H1 (cell line): ENCODE data around the gene HMG20A. TPM values are rescaled to one million over a fixed set of nuclear protein-coding genes. Genes with fewer than 3 reads are reported as not detected.

Source experiments
- CTCF ChIA-PET: fragments of 300-600 bp; sonication (Branson Sonifier 250); formaldehyde crosslinking; loops from one replicate; lab custom pipeline; 2021; ENCODE audit not compliant: partially characterized antibody; lab: Charles Lee
- POLR2A ChIA-PET: fragments of 300-600 bp; sonication (Branson Sonifier 250); formaldehyde crosslinking; loops from one replicate; lab custom pipeline; 2021; ENCODE audit warnings: inconsistent platforms; ENCODE audit not compliant: partially characterized antibody; lab: Charles Lee
- DNase-seq, 2 experiments: peaks; one replicate each; pipeline versions ENCODE4 v3.0.0 to v3.0.0-alpha.2; 2010 to 2022; ENCODE audit warnings: low spot score in 2 of 2, low read depth in 1 of 2, mixed read lengths in 1 of 2
- FAIRE-seq: peaks from 2 replicates; lab custom pipeline; 2011; peaks lifted over from hg19 to GRCh38; lab: Jason Lieb, UNC
- H2AFZ ChIP-seq: 2 replicates; pipeline ENCODE4 v1.8.1; 2012; ENCODE audit warnings: low read length, inconsistent platforms
- H2AK5ac ChIP-seq: 2 replicates; pipeline ENCODE4 v1.6.1; 2013; ENCODE audit warnings: low read depth, low read length
- H2BK120ac ChIP-seq: replicated peaks from 2 replicates; pipeline ENCODE3; 2013; ENCODE audit warnings: low read depth, low read length, inconsistent platforms
- H2BK12ac ChIP-seq: 2 replicates; pipeline ENCODE4 v1.6.1; 2013; ENCODE audit warnings: low read depth, low read length
- H2BK15ac ChIP-seq: 2 replicates; pipeline ENCODE4 v1.6.1; 2013; ENCODE audit warnings: low read length
- H2BK20ac ChIP-seq: 2 replicates; pipeline ENCODE4 v1.6.1; 2013; ENCODE audit warnings: low read length
- H2BK5ac ChIP-seq: 2 replicates; pipeline ENCODE4 v1.6.1; 2013; ENCODE audit warnings: low read depth, low read length
- H3K14ac ChIP-seq: 2 replicates; pipeline ENCODE4 v1.6.1; 2013; ENCODE audit warnings: inconsistent platforms; ENCODE audit not compliant: insufficient read length
- H3K18ac ChIP-seq: 2 replicates; pipeline ENCODE4 v1.6.1; 2013; ENCODE audit warnings: low read length; ENCODE audit errors: extremely low read depth
- H3K23ac ChIP-seq: 2 replicates; pipeline ENCODE4 v1.6.1; 2013; ENCODE audit warnings: inconsistent platforms; ENCODE audit not compliant: insufficient read length
- H3K23me2 ChIP-seq: 2 replicates; pipeline ENCODE4 v1.6.1; 2013; ENCODE audit warnings: low read depth, low read length
- H3K27ac ChIP-seq: 2 replicates; pipeline ENCODE4 v1.6.1; 2011; ENCODE audit warnings: low read depth, low read length, inconsistent platforms
- H3K27me3 ChIP-seq, 4 experiments: replicated peaks in 1 of 4; 1 replicate in 1 of 4; 2 replicates in 3 of 4; pipeline versions ENCODE4 v1.6.1 to v1.8.1; 2011 to 2013; ENCODE audit warnings: low read length in 3 of 4, mild to moderate bottlenecking in 3 of 4, inconsistent platforms in 2 of 4, mixed read lengths in 2 of 4, moderate library complexity in 1 of 4; ENCODE audit not compliant: control insufficient read depth in 3 of 4, insufficient read depth in 3 of 4; ENCODE audit errors: extremely low read depth in 1 of 4
- H3K36me3 ChIP-seq, 4 experiments: 2 replicates each; pipeline versions ENCODE4 v1.6.1 to v1.8.1; 2011 to 2013; ENCODE audit warnings: mild to moderate bottlenecking in 4 of 4, low read length in 3 of 4, moderate library complexity in 2 of 4, control low read depth in 1 of 4, inconsistent platforms in 1 of 4; ENCODE audit not compliant: insufficient read depth in 4 of 4, control insufficient read depth in 2 of 4
- H3K4ac ChIP-seq: replicated peaks from 2 replicates; pipeline ENCODE3; 2013; ENCODE audit warnings: low read length, low read depth, mixed read lengths, inconsistent platforms; ENCODE audit not compliant: insufficient read length
- H3K4me1 ChIP-seq, 4 experiments: replicated peaks in 1 of 4; 1 replicate in 1 of 4; 2 replicates in 3 of 4; pipeline versions ENCODE4 v1.6.1 to v1.8.1; 2011 to 2013; ENCODE audit warnings: low read length in 3 of 4, inconsistent platforms in 2 of 4, mixed read lengths in 1 of 4; ENCODE audit not compliant: insufficient read depth in 4 of 4, control insufficient read depth in 3 of 4
- H3K4me2 ChIP-seq, 2 experiments: 2 replicates each; pipeline versions ENCODE4 v1.6.1 to v1.8.1; 2011 to 2013; ENCODE audit warnings: low read depth in 2 of 2, low read length in 2 of 2, control low read depth in 1 of 2, inconsistent platforms in 1 of 2, mild to moderate bottlenecking in 1 of 2; ENCODE audit not compliant: insufficient read depth in 1 of 2
- H3K4me3 ChIP-seq, 4 experiments: fragments of 200-600, 300-600 bp in 1 of 4; sonication (generic), shearing (Covaris generic), sonication (Bioruptor Twin) in 1 of 4; 2 replicates each; pipeline versions ENCODE4 v1.5.1 to v1.8.1; 2011 to 2016; ENCODE audit warnings: low read length in 4 of 4, low read depth in 3 of 4, control low read depth in 2 of 4, inconsistent platforms in 2 of 4, mild to moderate bottlenecking in 2 of 4, mixed read lengths in 1 of 4, moderate library complexity in 1 of 4; ENCODE audit not compliant: insufficient read depth in 2 of 4; ENCODE audit errors: extremely low read depth in 1 of 4
- H3K56ac ChIP-seq: replicated peaks from 2 replicates; pipeline ENCODE3; 2013; ENCODE audit warnings: low read depth, mild to moderate bottlenecking, mixed read lengths, low read length, inconsistent platforms; ENCODE audit not compliant: insufficient read length
- H3K79me1 ChIP-seq: 2 replicates; pipeline ENCODE4 v1.6.1; 2013; ENCODE audit warnings: low read depth, low read length, control low read depth
- H3K79me2 ChIP-seq, 2 experiments: 2 replicates each; pipeline versions ENCODE4 v1.6.1 to v1.8.1; 2012 to 2013; ENCODE audit warnings: low read length in 2 of 2, mild to moderate bottlenecking in 2 of 2, inconsistent platforms in 1 of 2; ENCODE audit not compliant: insufficient read depth in 2 of 2, control insufficient read depth in 1 of 2
- H3K9ac ChIP-seq, 4 experiments: replicated peaks in 1 of 4; 1 replicate in 1 of 4; 2 replicates in 3 of 4; pipeline versions ENCODE4 v1.6.1 to v1.8.1; 2011 to 2013; ENCODE audit warnings: low read depth in 3 of 4, low read length in 3 of 4, control low read depth in 2 of 4, mild to moderate bottlenecking in 2 of 4, moderate library complexity in 2 of 4, inconsistent platforms in 1 of 4; ENCODE audit errors: extremely low read depth in 1 of 4
- H3K9me3 ChIP-seq, 2 experiments: 2 replicates each; pipeline versions ENCODE4 v1.6.1 to v1.8.1; 2012 to 2013; ENCODE audit warnings: mild to moderate bottlenecking in 2 of 2, moderate library complexity in 2 of 2, control low read depth in 1 of 2, inconsistent platforms in 1 of 2, low read depth in 1 of 2, low read length in 1 of 2, mixed read lengths in 1 of 2; ENCODE audit not compliant: insufficient read depth in 2 of 2
- H4K20me1 ChIP-seq, 2 experiments: replicated peaks in 1 of 2; 2 replicates each; pipeline versions ENCODE3 to v1.8.1; 2011 to 2013; ENCODE audit warnings: inconsistent platforms in 2 of 2, low read length in 2 of 2, mild to moderate bottlenecking in 1 of 2; ENCODE audit not compliant: insufficient read depth in 2 of 2, control insufficient read depth in 1 of 2
- H4K5ac ChIP-seq: 2 replicates; pipeline ENCODE4 v1.6.1; 2013; ENCODE audit warnings: low read length, low read depth, mixed read lengths, inconsistent platforms; ENCODE audit not compliant: insufficient read length
- H4K8ac ChIP-seq: 2 replicates; pipeline ENCODE4 v1.8.0; 2013; ENCODE audit warnings: mild to moderate bottlenecking, moderate library complexity, low read length, inconsistent platforms; ENCODE audit not compliant: insufficient read depth; ENCODE audit errors: extremely low read depth
- H4K91ac ChIP-seq: replicated peaks from 2 replicates; pipeline ENCODE3; 2013; ENCODE audit warnings: low read length, mixed read lengths, inconsistent platforms; ENCODE audit not compliant: insufficient read length
- CREB1 ChIP-seq: IDR thresholded peaks from 2 replicates; pipeline ENCODE4 v1.6.1; 2012; ENCODE audit warnings: inconsistent platforms
- KDM1A ChIP-seq: fragments of 200-600, 300-600 bp; sonication (generic); IDR thresholded peaks from 2 replicates; pipeline ENCODE4 v1.7.1; 2016; ENCODE audit warnings: mild to moderate bottlenecking, low read length, borderline replicate concordance
- SP4 ChIP-seq: IDR thresholded peaks from 2 replicates; pipeline ENCODE4 v1.6.1; 2012; ENCODE audit warnings: low read length, inconsistent platforms
- SUZ12 ChIP-seq: fragments of 200-600 bp; sonication (generic); IDR thresholded peaks from 2 replicates; pipeline ENCODE4 v1.6.1; 2012; ENCODE audit warnings: mild to moderate bottlenecking, inconsistent platforms, low read length, moderate library complexity, mixed read lengths
- TAF7 ChIP-seq: optimal IDR thresholded peaks from 2 replicates; pipeline ENCODE3; 2011; ENCODE audit warnings: low read depth, mild to moderate bottlenecking, inconsistent platforms, low read length, moderate library complexity, borderline replicate concordance
- WGBS, 2 experiments: shearing (Covaris generic) in 1 of 2; methylation state at CpG; one replicate each; pipeline versions ENCODE4 v1.1.6 to v1.1.7; 2013 to 2015; ENCODE audit warnings: low lambda C conversion rate in 2 of 2, mixed read lengths in 2 of 2, inconsistent platforms in 1 of 2, low coverage in 1 of 2, missing lambda C conversion rate in 1 of 2; ENCODE audit not compliant: insufficient replicate concordance in 2 of 2, insufficient coverage in 1 of 2, insufficient read length in 1 of 2; ENCODE audit errors: extremely low coverage in 1 of 2, missing lambda C conversion rate in 1 of 2; 5-methylcytosine and 5-hydroxymethylcytosine counted together
- polyA plus RNA-seq, 7 experiments: library from polyadenylated mRNA; depleted of rRNA in 3 of 7; stranded (reverse) in 5 of 7; unstranded in 2 of 7; fragments of >200 nt in 5 of 7; fragments of 200-250 nt in 2 of 7; gene quantifications; 1 replicate in 5 of 7; 2 replicates in 1 of 7; 4 replicates in 1 of 7; pipeline versions ENCODE4 v1.2.1 to v1.2.3, GENCODE V29; 2011 to 2013; ENCODE audit warnings: missing spikeins in 2 of 7, mixed read lengths in 2 of 7
- total RNA-seq: library from RNA; stranded (reverse); fragmentation: NEBNext Ultra II Directional; extraction: Animal tissue kit (Norgen Biotek cat#: 25700); gene quantifications from 2 replicates; pipeline ENCODE4 v1.2.1, GENCODE V29; 2021

HMG20A gene
- total and polyA plus RNA-seq, 2 of the 8 experiments (the other 6 are each of a cell fraction or from before 2014, with no cell fraction given), result 52.1 to 59.7 TPM

DNA sequence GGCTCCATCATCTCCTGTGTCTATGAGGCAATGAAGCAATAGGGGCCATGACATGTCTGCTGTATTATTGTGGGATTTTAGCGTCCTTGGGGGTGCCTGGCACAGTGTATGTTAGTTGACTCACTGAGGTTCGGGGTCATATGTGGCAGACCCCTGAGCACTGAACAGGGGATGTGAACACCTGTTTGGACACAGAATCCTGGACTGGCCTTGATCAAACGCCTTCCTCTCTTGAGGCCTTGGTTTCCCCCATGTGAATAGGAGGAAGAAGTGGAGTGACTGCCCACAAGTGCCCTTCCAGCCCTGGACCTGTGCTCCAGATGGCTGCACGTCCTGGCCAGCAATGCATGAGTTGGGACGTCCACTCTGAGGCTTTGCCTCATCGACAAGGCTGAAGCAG, 84.2 kb downstream of the HMG20A start:
- no peak for TF ChIP-seq KDM1A
- TF ChIP-seq TAF7, result no peak
- no peak for TF ChIP-seq SUZ12
- TF ChIP-seq SP4, result no peak
- TF ChIP-seq CREB1, result no peak
- no peak overlapping the region; the same call in 1 of the 2 replicates for H3K18ac ChIP-seq
- WGBS, 2 experiments, result 92% methylated on average over 6 of the region's 6 CpGs; no CpG with 5 or more reads in 1 of the 2 experiments
- DNase-seq (no peak), FAIRE-seq (no peak)
- no peaks in the 10 kb centered on the region for H3K9me3 ChIP-seq
- ChIA-PET POLR2A (interaction anchor here (1.1 kb wide), 1 partner anchor 12 kb away, joined by 3 read pairs; no protein-coding TSS in a partner anchor), CTCF (interaction anchor here (0.5 to 7.7 kb wide), 6 partner anchors 8 to 341 kb away, joined by 3 to 72 read pairs (median 7); no protein-coding TSS in a partner anchor)
- no peaks in the 10 kb centered on the region for H3K79me2 ChIP-seq
- H2BK5ac ChIP-seq, result peak overlapping the region; percentile 20; the same call in 1 of the 2 replicates
- H3K9ac ChIP-seq, result no peak overlapping the region
- no peak overlapping the region for H4K8ac ChIP-seq
- no peak overlapping the region for H3K4me2 ChIP-seq
- H2BK12ac ChIP-seq, result peak overlapping the region; percentile 89; the same call in 1 of the 2 replicates
- peak overlapping the region; percentile 88; the same call in 1 of the 2 replicates for H2AK5ac ChIP-seq
- H3K27me3 ChIP-seq, result no peaks in the 10 kb centered on the region
- no peak overlapping the region for H3K23ac ChIP-seq
- no peaks in the 10 kb centered on the region for H3K79me1 ChIP-seq
- H3K14ac ChIP-seq, result no peak overlapping the region
- H2BK120ac ChIP-seq, result peak overlapping the region; percentile 33
- H3K23me2 ChIP-seq, result no peaks in the 10 kb centered on the region; the same call in 1 of the 2 replicates
- no peak overlapping the region for H2AFZ ChIP-seq
- no peak overlapping the region for H3K27ac ChIP-seq
- H4K20me1 ChIP-seq, result no peaks in the 10 kb centered on the region
- no peaks in the 10 kb centered on the region for H3K36me3 ChIP-seq
- no peak overlapping the region for H4K5ac ChIP-seq
- peak overlapping the region; percentile 91 for H4K91ac ChIP-seq
- H3K56ac ChIP-seq, result no peak overlapping the region
- H3K4me1 ChIP-seq, result peaks cover 11 to 24% (median 19%) of the 10 kb centered on the region in 4 experiments
- no peak overlapping the region for H3K4me3 ChIP-seq
- H3K4ac ChIP-seq, result no peak overlapping the region
- peak overlapping the region; percentile 10; the same call in 1 of the 2 replicates for H2BK15ac ChIP-seq
- H2BK20ac ChIP-seq, result peak overlapping the region; percentile 92
